ENCODE data around the gene SYPL1. TPM values are rescaled to one million over a fixed set of nuclear protein-coding genes. Genes with fewer than 3 reads are reported as not detected.

SYPL1 gene
- total and polyA plus RNA-seq, 2 donors (not counting 1 experiment from before 2014, with no cell fraction given), result 58.5 to 130 TPM

GRCh38 chr7:106062521-106062931 is 49.6 kb downstream of the SYPL1 start:
- H3K4me1 ChIP-seq (ENCODE audit: control insufficient read depth in 2 of 2, insufficient read depth in 2 of 2, low read length in 2 of 2), result peaks cover 90 to 100% of the 10 kb centered on the region in 2 donors
- H3K4me2 ChIP-seq (replicated peaks; ENCODE audit: low read depth, low read length, poor library complexity, severe bottlenecking), result peak overlapping the region; percentile 66
- H3K27ac Mint-ChIP-seq, result peak overlapping the region; percentile 96
- no peak for DNase-seq
- no peak for ATAC-seq (ENCODE audit: low read depth)
- ChIA-PET CTCF (interaction anchor here (0.8 to 13.0 kb wide), 4 partner anchors 10 to 91 kb away, joined by 4 to 390 read pairs (median 114); no protein-coding TSS in a partner anchor), POLR2A (interaction anchor here (7.3 kb wide), 1 partner anchor 10 kb away, joined by 148 read pairs; no protein-coding TSS in a partner anchor)
- no peaks in the 10 kb centered on the region for H3K27me3 ChIP-seq (replicated peaks in 1 of 4; ENCODE audit: control extremely low read depth in 1 of 4, control insufficient read depth in 3 of 4, insufficient read depth in 4 of 4, low read length in 3 of 4)
- no peak overlapping the region for H2AFZ ChIP-seq (ENCODE audit: insufficient read depth, low read depth, low read length, poor library complexity, severe bottlenecking)
- H3K4me3 ChIP-seq (ENCODE audit: control extremely low read depth in 1 of 5, extremely low read depth in 1 of 5, insufficient read depth in 1 of 5, low read depth in 2 of 5, low read length in 4 of 5), result peak overlapping the region in 1 of 5 experiments; percentile 42
- H3K36me3 ChIP-seq (replicated peaks in 1 of 2; ENCODE audit: control extremely low read depth in 1 of 2, control insufficient read depth in 1 of 2, extremely low read depth in 1 of 2, insufficient read depth in 2 of 2, low read length in 1 of 2), result no peaks in the 10 kb centered on the region
- no peak for TF ChIP-seq CTCF (IDR thresholded peaks at IDR 0.05)
- no peak for TF ChIP-seq EZH2 (IDR thresholded peaks at IDR 0.05; ENCODE audit: borderline replicate concordance, insufficient read depth, low read depth, low read length, poor library complexity, severe bottlenecking)
- H3K79me2 ChIP-seq (ENCODE audit: control insufficient read depth, insufficient read depth, low read length), result peaks cover 24% of the 10 kb centered on the region
- H3K9me3 Mint-ChIP-seq (ENCODE audit: insufficient read depth), result no peaks in the 10 kb centered on the region
- 14% methylated on average over 1 of the region's 2 CpGs for WGBS (ENCODE audit: insufficient coverage)
- peaks cover 94% of the 10 kb centered on the region for H3K4me1 Mint-ChIP-seq
- no peaks in the 10 kb centered on the region for H4K20me1 ChIP-seq (ENCODE audit: control insufficient read depth, insufficient read depth, low read length, poor library complexity, severe bottlenecking)
- H3K4me3 Mint-ChIP-seq, result peak overlapping the region; percentile 73
- intact Hi-C loops (cut with micrococcal nuclease), result loop anchor here (10.0 kb wide), 1 partner anchor 602 kb away; the partner anchor contains the start of gene CCDC71L
- H3K9me3 ChIP-seq (ENCODE audit: control extremely low read depth in 1 of 3, control insufficient read depth in 2 of 3, insufficient read depth in 1 of 3, low read length in 2 of 3), result peaks cover 0 to 19% (median 1%) of the 10 kb centered on the region in 3 donors
- peak overlapping the region; percentile 16 for H3K9ac ChIP-seq (ENCODE audit: low read length)
- H3K27ac ChIP-seq (ENCODE audit: low read length in 2 of 2), result peak overlapping the region; percentile 89 to 94
- no peaks in the 10 kb centered on the region for H3K27me3 Mint-ChIP-seq

GRCh38 chr7:106062006-106062405 is 50.1 kb downstream of the SYPL1 start:
- Histone ChIP-seq H3K4me2 (replicated peaks; ENCODE audit: low read depth, low read length, poor library complexity, severe bottlenecking) (peak overlapping the region; percentile 66), H4K20me1 (ENCODE audit: control insufficient read depth, insufficient read depth, low read length, poor library complexity, severe bottlenecking) (no peaks in the 10 kb centered on the region), H3K27me3 (replicated peaks in 1 of 4; ENCODE audit: control extremely low read depth in 1 of 4, control insufficient read depth in 3 of 4, insufficient read depth in 4 of 4, low read length in 3 of 4) (no peaks in the 10 kb centered on the region), H3K9me3 (ENCODE audit: control extremely low read depth in 1 of 3, control insufficient read depth in 2 of 3, insufficient read depth in 1 of 3, low read length in 2 of 3) (peaks cover 0 to 19% (median 1%) of the 10 kb centered on the region in 3 donors), H3K27ac (ENCODE audit: low read length in 2 of 2) (peak overlapping the region; percentile 89 to 94), H3K4me1 (ENCODE audit: control insufficient read depth in 2 of 2, insufficient read depth in 2 of 2, low read length in 2 of 2) (peaks cover 90 to 100% of the 10 kb centered on the region in 2 donors), H3K79me2 (ENCODE audit: control insufficient read depth, insufficient read depth, low read length) (peaks cover 24% of the 10 kb centered on the region), H3K9ac (ENCODE audit: low read length) (peak overlapping the region; percentile 35), H3K4me3 (ENCODE audit: control extremely low read depth in 1 of 5, extremely low read depth in 1 of 5, insufficient read depth in 1 of 5, low read depth in 2 of 5, low read length in 4 of 5) (peak overlapping the region in 1 of 5 experiments; percentile 40), H2AFZ (ENCODE audit: insufficient read depth, low read depth, low read length, poor library complexity, severe bottlenecking) (no peak overlapping the region), H3K36me3 (replicated peaks in 1 of 2; ENCODE audit: control extremely low read depth in 1 of 2, control insufficient read depth in 1 of 2, extremely low read depth in 1 of 2, insufficient read depth in 2 of 2, low read length in 1 of 2) (no peaks in the 10 kb centered on the region)
- WGBS (ENCODE audit: insufficient coverage), result 59% methylated on average over 6 of the region's 7 CpGs
- TF ChIP-seq CTCF (IDR thresholded peaks at IDR 0.05), result no peak
- TF ChIP-seq EZH2 (IDR thresholded peaks at IDR 0.05; ENCODE audit: borderline replicate concordance, insufficient read depth, low read depth, low read length, poor library complexity, severe bottlenecking), result no peak
- no peaks in the 10 kb centered on the region for H3K27me3 Mint-ChIP-seq
- ATAC-seq (ENCODE audit: low read depth) (no peak), DNase-seq (peak; percentile 46)
- peak overlapping the region; percentile 73 for H3K4me3 Mint-ChIP-seq
- H3K9me3 Mint-ChIP-seq (ENCODE audit: insufficient read depth), result no peaks in the 10 kb centered on the region
- CTCF ChIA-PET, result interaction anchor here (0.8 to 13.0 kb wide), 7 partner anchors 10 to 92 kb away, joined by 3 to 390 read pairs (median 4); no protein-coding TSS in a partner anchor
- peak overlapping the region; percentile 96 for H3K27ac Mint-ChIP-seq
- H3K4me1 Mint-ChIP-seq, result peaks cover 94% of the 10 kb centered on the region
- POLR2A ChIA-PET, result interaction anchor here (0.7 to 7.3 kb wide), 7 partner anchors 10 to 1049 kb away, joined by 3 to 148 read pairs (median 5); partner anchors contain the start of gene SYPL1
- intact Hi-C loops (cut with micrococcal nuclease), result loop anchor here (10.0 kb wide), 1 partner anchor 603 kb away; the partner anchor contains the start of gene CCDC71L

Measured in B cell (primary cell).